ENCODE results near the gene EEF1AKMT2.

- TF ChIP-seq CTCF (IDR thresholded peaks at IDR 0.05 in 8 of 11, conservative IDR thresholded peaks at IDR 0.05 in 3 of 11), result no peak
- TF ChIP-seq POLR2AphosphoS5 (IDR thresholded peaks at IDR 0.05), result no peak
Measured at GRCh38 chr10:124837687-124838086, 46.0 kb upstream of the EEF1AKMT2 start.
